Heart right ventricle (tissue), 16 donors: ENCODE data around the gene BRPF1. TPM values are rescaled to one million over a fixed set of nuclear protein-coding genes. Genes with fewer than 3 reads are reported as not detected.

Experiments used
- ATAC-seq, 8 donors: fragments of 200-7000 bp; cut with Tn5 transposase; one replicate each; pipeline ENCODE4 v1.9.1; 2020; ENCODE audit warnings: mild to moderate bottlenecking in 8 of 8, moderate library complexity in 8 of 8, moderate number of reproducible peaks in 1 of 8
- DNase-seq, 2 donors: peaks; one replicate each; pipeline ENCODE4 v3.0.0-alpha.2; 2020
- H3K27ac ChIP-seq, 10 donors: fragments of 200-600 bp; sonication (generic) in 2 of 10; one replicate each; pipeline versions ENCODE4 v1.5.0 to v1.8.0; 2020 to 2022; ENCODE audit warnings: mild to moderate bottlenecking in 3 of 10
- H3K27me3 ChIP-seq, 7 donors: fragments of 200-600 bp; one replicate each; pipeline ENCODE4 v1.8.0; 2021 to 2022; ENCODE audit warnings: mild to moderate bottlenecking in 2 of 7
- H3K36me3 ChIP-seq, 9 donors: fragments of 200-600 bp; sonication (generic) in 1 of 9; one replicate each; pipeline versions ENCODE4 v1.5.0 to v1.8.0; 2020 to 2022; ENCODE audit warnings: mild to moderate bottlenecking in 2 of 9
- H3K4me1 ChIP-seq, 9 donors: fragments of 200-600 bp; sonication (generic) in 1 of 9; one replicate each; pipeline versions ENCODE4 v1.5.0 to v1.8.0; 2020 to 2022; ENCODE audit warnings: mild to moderate bottlenecking in 4 of 9
- H3K4me3 ChIP-seq, 10 donors: fragments of 200-600 bp; sonication (generic) in 2 of 10; one replicate each; pipeline versions ENCODE4 v1.5.0 to v1.8.0; 2020 to 2022; ENCODE audit warnings: mild to moderate bottlenecking in 7 of 10, moderate library complexity in 2 of 10
- H3K9me3 ChIP-seq, 11 donors: fragments of 200-600 bp in 10 of 11; sonication (generic) in 2 of 11; one replicate each; pipeline versions ENCODE4 v1.5.0 to v1.8.0; 2013 to 2022; ENCODE audit warnings: mild to moderate bottlenecking in 2 of 11, control low read depth in 1 of 11, moderate library complexity in 1 of 11
- WGBS, 2 donors: extraction: QIAGEN DNeasy Blood & Tissue Kit; methylation state at CpG; one replicate each; pipeline ENCODE4 v1.1.7; 2013; ENCODE audit warnings: inconsistent platforms in 1 of 2; 5-methylcytosine and 5-hydroxymethylcytosine counted together
- intact Hi-C, 10 donors: fragments of 100-400 bp; cut with DNase I; formaldehyde crosslinking; loops; one replicate each; pipeline versions ENCODE4 v1.11.1 to v1.14.2; 2022
- polyA plus RNA-seq, 2 donors: library from polyadenylated mRNA; stranded (reverse); fragments of 200-250 nt; gene quantifications; one replicate each; pipeline ENCODE4 v1.2.3, GENCODE V29; 2013
- total RNA-seq, 10 donors: library from RNA; stranded (reverse); fragmentation: NEBNext Ultra II Directional in 3 of 10; extraction: Animal tissue kit (Norgen Biotek cat#: 25700) in 3 of 10; gene quantifications; one replicate each; pipeline versions ENCODE4 v1.2.1 to v1.2.4, GENCODE V29; 2021 to 2023
- TF ChIP-seq, protein P1 (sequence below), 9 donors: fragments of 200-600 bp; sonication (generic) in 2 of 9; IDR thresholded peaks; one replicate each; pipeline versions ENCODE4 v1.5.0 to v1.8.0; 2021 to 2022; ENCODE audit warnings: antibody characterized with exemption in 9 of 9, mild to moderate bottlenecking in 5 of 9, moderate library complexity in 1 of 9
- donor health status: Arrhythmogenic right ventricular cardiomyopathy.
- donor health status: ischemic (EF 13 %, LVEDD 7.1; RV severe dilation, severe dysfunction).
- donor health status: healthy with polysubstance abuse.
- donor health status: DM: no; HTN: yes; CAD: no.
- donor health status: DM: no; HTN: no; CAD: no.
- donor health status: ischemic (EF 25% LVEDD 6.9; RV normal size, moderate dysfunction).
- donor health status: ischemic (EF 25% LVEDD 5.7; RV mildly dilated, moderate dysfunction).
- donor health status: healthy.
- donor health status: DM: yes; HTN: yes; CAD: no.
- donor health status: Ischemic cardiomyopathy.
- donor health status: ischemic (EF 35%, LVEDD 5.7; RV mildly dilated, moderate dysfunction).
- donor health status: nonischemic (EF 11% LVEDD 7.7; RV severe dilation, severe dysfunction).
- donor health status: DM: yes; HTN: yes; CAD: no.
- donor health status: PGD.
- donor health status: ischemic (EF 29% LVEDD 5.4; RV normal size, mild dysfunction).
- donor health status: nonischemic (EF 23%, LVEDD 6.1; RV moderate dilation, normal function).

BRPF1 gene
- total and polyA plus RNA-seq, 12 donors = 7.3 to 15.1 (median 8.7) TPM

DNA sequence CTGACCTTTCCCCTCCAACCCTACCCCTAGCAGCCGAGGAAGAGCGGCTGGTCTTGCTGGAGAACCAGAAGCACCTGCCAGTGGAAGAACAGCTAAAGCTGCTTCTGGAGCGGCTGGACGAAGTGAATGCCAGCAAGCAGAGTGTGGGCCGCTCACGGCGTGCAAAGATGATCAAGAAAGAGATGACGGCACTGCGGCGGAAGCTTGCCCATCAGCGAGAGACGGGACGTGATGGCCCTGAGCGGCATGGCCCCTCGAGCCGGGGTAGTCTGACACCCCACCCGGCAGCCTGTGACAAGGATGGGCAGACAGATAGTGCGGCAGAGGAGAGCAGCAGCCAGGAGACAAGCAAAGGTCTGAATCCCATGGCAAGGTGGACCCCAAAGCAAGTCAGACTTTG is 12.0 kb downstream of the BRPF1 start:
- Histone ChIP-seq H3K27ac (no peak overlapping the region), H3K4me3 (no peak overlapping the region), H3K27me3 (no peaks in the 10 kb centered on the region), H3K9me3 (no peaks in the 10 kb centered on the region), H3K36me3 (peaks cover 16 to 100% (median 96%) of the 10 kb centered on the region in 9 donors), H3K4me1 (peaks cover 0 to 1% (median 0%) of the 10 kb centered on the region in 9 donors)
- TF ChIP-seq, protein P1, sequence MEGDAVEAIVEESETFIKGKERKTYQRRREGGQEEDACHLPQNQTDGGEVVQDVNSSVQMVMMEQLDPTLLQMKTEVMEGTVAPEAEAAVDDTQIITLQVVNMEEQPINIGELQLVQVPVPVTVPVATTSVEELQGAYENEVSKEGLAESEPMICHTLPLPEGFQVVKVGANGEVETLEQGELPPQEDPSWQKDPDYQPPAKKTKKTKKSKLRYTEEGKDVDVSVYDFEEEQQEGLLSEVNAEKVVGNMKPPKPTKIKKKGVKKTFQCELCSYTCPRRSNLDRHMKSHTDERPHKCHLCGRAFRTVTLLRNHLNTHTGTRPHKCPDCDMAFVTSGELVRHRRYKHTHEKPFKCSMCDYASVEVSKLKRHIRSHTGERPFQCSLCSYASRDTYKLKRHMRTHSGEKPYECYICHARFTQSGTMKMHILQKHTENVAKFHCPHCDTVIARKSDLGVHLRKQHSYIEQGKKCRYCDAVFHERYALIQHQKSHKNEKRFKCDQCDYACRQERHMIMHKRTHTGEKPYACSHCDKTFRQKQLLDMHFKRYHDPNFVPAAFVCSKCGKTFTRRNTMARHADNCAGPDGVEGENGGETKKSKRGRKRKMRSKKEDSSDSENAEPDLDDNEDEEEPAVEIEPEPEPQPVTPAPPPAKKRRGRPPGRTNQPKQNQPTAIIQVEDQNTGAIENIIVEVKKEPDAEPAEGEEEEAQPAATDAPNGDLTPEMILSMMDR (IDR thresholded peaks at IDR 0.05) = no peak
- no peak for ATAC-seq
- no peak for DNase-seq
- 94 to 97% methylated on average over 18 of the region's 18 CpGs for WGBS, 2 donors
- intact Hi-C loops = loop anchor here in 1 of 10 donors (10.0 kb wide), 1 partner anchor 239 kb away; no protein-coding TSS in a partner anchor

DNA sequence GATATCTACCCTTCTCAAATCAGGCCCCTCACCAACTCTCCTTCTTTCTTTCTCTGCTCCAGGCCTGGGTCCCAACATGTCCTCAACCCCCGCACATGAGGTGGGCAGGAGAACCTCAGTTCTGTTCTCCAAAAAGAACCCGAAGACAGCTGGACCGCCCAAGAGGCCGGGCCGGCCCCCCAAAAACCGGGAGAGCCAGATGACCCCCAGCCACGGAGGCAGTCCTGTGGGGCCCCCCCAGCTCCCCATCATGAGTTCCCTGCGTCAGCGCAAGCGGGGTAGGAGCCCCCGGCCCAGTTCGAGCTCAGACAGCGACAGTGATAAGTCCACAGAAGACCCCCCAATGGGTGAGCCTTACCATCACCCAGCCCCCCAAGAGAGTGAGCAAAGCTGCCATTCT is 12.6 kb downstream of the BRPF1 start:
- Histone ChIP-seq H3K4me3 (no peak overlapping the region), H3K4me1 (peaks cover 0 to 7% (median 5%) of the 10 kb centered on the region in 9 donors), H3K27me3 (no peaks in the 10 kb centered on the region), H3K36me3 (peaks cover 16 to 98% (median 91%) of the 10 kb centered on the region in 9 donors), H3K9me3 (no peaks in the 10 kb centered on the region), H3K27ac (no peak overlapping the region)
- DNase-seq = no peak
- TF ChIP-seq, protein P1 (IDR thresholded peaks at IDR 0.05) = no peak
- WGBS, 2 donors = 96% methylated on average over 13 of the region's 13 CpGs
- intact Hi-C loops = loop anchor here in 1 of 10 donors (10.0 kb wide), 1 partner anchor 239 kb away; no protein-coding TSS in a partner anchor
- no peak for ATAC-seq

- no peak for ATAC-seq
- peaks cover 16 to 85% (median 77%) of the 10 kb centered on the region in 9 donors for H3K36me3 ChIP-seq
- no peak overlapping the region for H3K4me3 ChIP-seq
- TF ChIP-seq, protein P1 (IDR thresholded peaks at IDR 0.05) = no peak
- H3K9me3 ChIP-seq = no peaks in the 10 kb centered on the region
- H3K27me3 ChIP-seq = no peaks in the 10 kb centered on the region
- peaks cover 0 to 13% (median 10%) of the 10 kb centered on the region in 9 donors for H3K4me1 ChIP-seq
- no peak for DNase-seq
- intact Hi-C loops = loop anchor here in 1 of 10 donors (10.0 kb wide), 1 partner anchor 241 kb away; no protein-coding TSS in a partner anchor
- WGBS, 2 donors = 95 to 96% methylated on average over 12 of the region's 12 CpGs
- H3K27ac ChIP-seq = no peak overlapping the region
These were observed 14.0 kb downstream of the BRPF1 start for GRCh38 chr3:9745521-9745920.

DNA sequence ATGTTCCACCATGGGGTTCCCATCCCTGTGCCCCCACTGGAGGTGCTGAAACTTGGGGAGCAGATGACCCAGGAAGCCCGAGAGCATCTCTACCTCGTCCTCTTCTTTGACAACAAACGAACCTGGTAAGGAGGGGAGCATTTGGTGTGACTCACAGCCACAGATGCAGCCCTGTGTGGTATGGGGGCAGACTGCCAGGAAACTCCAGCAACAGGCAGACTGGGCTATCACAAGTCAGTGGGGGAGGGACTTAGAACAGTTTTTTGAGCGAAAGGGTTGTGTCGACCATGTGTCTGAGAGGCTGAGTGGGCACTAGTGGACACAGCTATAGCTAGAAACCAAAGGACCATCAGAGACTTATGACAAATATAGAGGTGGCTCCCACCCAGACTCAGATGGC is 14.8 kb downstream of the BRPF1 start:
- H3K4me1 ChIP-seq = peaks cover 0 to 21% (median 17%) of the 10 kb centered on the region in 9 donors
- H3K36me3 ChIP-seq = peaks cover 10 to 79% (median 69%) of the 10 kb centered on the region in 9 donors
- intact Hi-C loops = loop anchor here in 1 of 10 donors (10.0 kb wide), 1 partner anchor 242 kb away; no protein-coding TSS in a partner anchor
- H3K27me3 ChIP-seq = no peaks in the 10 kb centered on the region
- no peak overlapping the region for H3K4me3 ChIP-seq
- H3K27ac ChIP-seq = no peak overlapping the region
- 39 to 72% methylated on average over 5 of the region's 5 CpGs for WGBS, 2 donors
- DNase-seq (no peak), ATAC-seq (no peak)
- TF ChIP-seq, protein P1 (IDR thresholded peaks at IDR 0.05) = no peak
- no peaks in the 10 kb centered on the region for H3K9me3 ChIP-seq
